Measurements from ENCODE around the gene EN1.

GRCh38 chr2:118808429-118808809 lies 39.0 kb downstream of the EN1 start:
- TF ChIP-seq, protein P1, sequence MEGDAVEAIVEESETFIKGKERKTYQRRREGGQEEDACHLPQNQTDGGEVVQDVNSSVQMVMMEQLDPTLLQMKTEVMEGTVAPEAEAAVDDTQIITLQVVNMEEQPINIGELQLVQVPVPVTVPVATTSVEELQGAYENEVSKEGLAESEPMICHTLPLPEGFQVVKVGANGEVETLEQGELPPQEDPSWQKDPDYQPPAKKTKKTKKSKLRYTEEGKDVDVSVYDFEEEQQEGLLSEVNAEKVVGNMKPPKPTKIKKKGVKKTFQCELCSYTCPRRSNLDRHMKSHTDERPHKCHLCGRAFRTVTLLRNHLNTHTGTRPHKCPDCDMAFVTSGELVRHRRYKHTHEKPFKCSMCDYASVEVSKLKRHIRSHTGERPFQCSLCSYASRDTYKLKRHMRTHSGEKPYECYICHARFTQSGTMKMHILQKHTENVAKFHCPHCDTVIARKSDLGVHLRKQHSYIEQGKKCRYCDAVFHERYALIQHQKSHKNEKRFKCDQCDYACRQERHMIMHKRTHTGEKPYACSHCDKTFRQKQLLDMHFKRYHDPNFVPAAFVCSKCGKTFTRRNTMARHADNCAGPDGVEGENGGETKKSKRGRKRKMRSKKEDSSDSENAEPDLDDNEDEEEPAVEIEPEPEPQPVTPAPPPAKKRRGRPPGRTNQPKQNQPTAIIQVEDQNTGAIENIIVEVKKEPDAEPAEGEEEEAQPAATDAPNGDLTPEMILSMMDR (IDR thresholded peaks at IDR 0.05), result no peak
- no peak for TF ChIP-seq POLR2AphosphoS5 (IDR thresholded peaks at IDR 0.05)
